HEK293T (cell line): ENCODE results near the gene WDR38.

Experiments used
- CTCF ChIA-PET: fragments of 350-600 bp; formaldehyde crosslinking; extraction: SDS; loops from one replicate; lab custom pipeline; 2021; ENCODE audit warnings: antibody characterized with exemption, inconsistent platforms; lab: Yijun Ruan, JAX
- POLR2A ChIA-PET: fragments of 350-600 bp; formaldehyde crosslinking; extraction: SDS; loops from one replicate; lab custom pipeline; 2020; ENCODE audit warnings: antibody characterized with exemption, inconsistent platforms; lab: Yijun Ruan, JAX
- DNase-seq: peaks from one replicate; pipeline ENCODE4 v3.0.0; 2012; ENCODE audit warnings: mixed read lengths; ENCODE audit errors: extremely low spot score
- ARNT ChIP-seq: fragments of 450-650 bp; IDR thresholded peaks from 2 replicates; pipeline ENCODE4 v1.6.1; 2017; ENCODE audit warnings: mild to moderate bottlenecking
- BHLHE40 ChIP-seq: fragments of 450-650 bp; IDR thresholded peaks from 2 replicates; pipeline ENCODE4 v1.6.1; 2016; ENCODE audit warnings: mild to moderate bottlenecking, moderate library complexity, borderline replicate concordance
- CTBP1 ChIP-seq: fragments of 450-650 bp; IDR thresholded peaks from 2 replicates; pipeline ENCODE4 v1.6.1; 2016; ENCODE audit warnings: borderline replicate concordance
- ELF4 ChIP-seq: fragments of 450-650 bp; IDR thresholded peaks from 2 replicates; pipeline ENCODE4 v1.6.1; 2017; ENCODE audit warnings: antibody characterized with exemption
- FOXA1 ChIP-seq: fragments of 450-650 bp; IDR thresholded peaks from 2 replicates; pipeline ENCODE4 v1.6.1; 2016; ENCODE audit warnings: mild to moderate bottlenecking
- FOXK2 ChIP-seq: fragments of 450-650 bp; IDR thresholded peaks from 2 replicates; pipeline ENCODE4 v1.6.1; 2016; ENCODE audit warnings: mild to moderate bottlenecking
- FOXM1 ChIP-seq: fragments of 450-650 bp; IDR thresholded peaks from 2 replicates; pipeline ENCODE4 v1.6.1; 2017; ENCODE audit warnings: mild to moderate bottlenecking, borderline replicate concordance
- HDGF ChIP-seq: fragments of 450-650 bp; IDR thresholded peaks from 2 replicates; pipeline ENCODE4 v1.6.1; 2017; ENCODE audit warnings: antibody characterized with exemption, borderline replicate concordance
- L3MBTL2 ChIP-seq: fragments of 450-650 bp; conservative IDR thresholded peaks from 2 replicates; pipeline ENCODE4 v1.6.1; 2016; ENCODE audit warnings: mild to moderate bottlenecking
- LEF1 ChIP-seq: fragments of 450-650 bp; IDR thresholded peaks from 2 replicates; pipeline ENCODE4 v1.6.1; 2017; ENCODE audit warnings: mild to moderate bottlenecking, borderline replicate concordance
- NFRKB ChIP-seq: fragments of 450-650 bp; IDR thresholded peaks from 2 replicates; pipeline ENCODE4 v1.6.1; 2016; ENCODE audit warnings: mild to moderate bottlenecking, moderate library complexity
- SP1 ChIP-seq: fragments of 450-650 bp; IDR thresholded peaks from 2 replicates; pipeline ENCODE4 v1.6.1; 2017
- SUZ12 ChIP-seq: fragments of 450-650 bp; IDR thresholded peaks from 2 replicates; pipeline ENCODE4 v1.6.1; 2016; ENCODE audit warnings: mild to moderate bottlenecking
- TARDBP ChIP-seq: fragments of 450-650 bp; IDR thresholded peaks from 2 replicates; pipeline ENCODE4 v1.6.1; 2016
- ZNF384 ChIP-seq: fragments of 450-650 bp; IDR thresholded peaks from 2 replicates; pipeline ENCODE4 v1.6.1; 2016
- TF ChIP-seq, protein P1 (sequence below): fragments of 450-650 bp; IDR thresholded peaks from 2 replicates; pipeline ENCODE4 v1.6.1; 2016

The WDR38 gene

GRCh38 chr9:124873664-124874063, 20.4 kb downstream of the WDR38 start:
- no peak for DNase-seq
- CTCF ChIA-PET = no interaction called here
- POLR2A ChIA-PET = no interaction called here
- TF ChIP-seq, protein P1, sequence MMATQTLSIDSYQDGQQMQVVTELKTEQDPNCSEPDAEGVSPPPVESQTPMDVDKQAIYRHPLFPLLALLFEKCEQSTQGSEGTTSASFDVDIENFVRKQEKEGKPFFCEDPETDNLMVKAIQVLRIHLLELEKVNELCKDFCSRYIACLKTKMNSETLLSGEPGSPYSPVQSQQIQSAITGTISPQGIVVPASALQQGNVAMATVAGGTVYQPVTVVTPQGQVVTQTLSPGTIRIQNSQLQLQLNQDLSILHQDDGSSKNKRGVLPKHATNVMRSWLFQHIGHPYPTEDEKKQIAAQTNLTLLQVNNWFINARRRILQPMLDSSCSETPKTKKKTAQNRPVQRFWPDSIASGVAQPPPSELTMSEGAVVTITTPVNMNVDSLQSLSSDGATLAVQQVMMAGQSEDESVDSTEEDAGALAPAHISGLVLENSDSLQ = no peak
- TF ChIP-seq ARNT (no peak), LEF1 (no peak), NFRKB (no peak)

GRCh38 chr9:124875501-124875900, 22.2 kb downstream of the WDR38 start:
- ChIA-PET CTCF (no interaction called here), POLR2A (no interaction called here)
- DNase-seq = no peak
- TF ChIP-seq FOXK2 (no peak), FOXM1 (no peak), CTBP1 (no peak), SP1 (no peak), SUZ12 (no peak), TARDBP (no peak), HDGF (no peak), FOXA1 (no peak), L3MBTL2 (no peak), BHLHE40 (no peak), NFRKB (no peak)

GRCh38 chr9:124877021-124877782, 23.9 kb downstream of the WDR38 start:
- ChIA-PET CTCF (no interaction called here), POLR2A (interaction anchor here (1.2 to 1.7 kb wide), 3 partner anchors 8 to 16 kb away, joined by 3 to 6 read pairs (median 4); partner anchors contain the start of gene ARPC5L)
- TF ChIP-seq FOXK2 (no peak), L3MBTL2 (no peak), TARDBP (no peak), LEF1 (no peak), FOXA1 (no peak), NFRKB (no peak), SUZ12 (no peak), FOXM1 (no peak), HDGF (no peak), ARNT (no peak), CTBP1 (no peak), BHLHE40 (no peak), ZNF384 (no peak), ELF4 (no peak), SP1 (no peak)
- TF ChIP-seq, protein P1 = no peak
- no peak for DNase-seq

GRCh38 chr9:124878021-124878420, 24.8 kb downstream of the WDR38 start:
- CTCF ChIA-PET = interaction anchor here (1.3 kb wide), 1 partner anchor 100 kb away, joined by 3 read pairs; no protein-coding TSS in a partner anchor
- TF ChIP-seq FOXK2 = no peak
- no peak for TF ChIP-seq ARNT
- no peak for TF ChIP-seq TARDBP
- TF ChIP-seq CTBP1 = no peak
- no peak for TF ChIP-seq BHLHE40
- TF ChIP-seq HDGF = no peak
- no peak for TF ChIP-seq FOXA1
- no peak for DNase-seq
- POLR2A ChIA-PET = interaction anchor here (1.3 to 1.7 kb wide), 2 partner anchors 9 to 16 kb away, joined by 4 to 6 read pairs; partner anchors contain the start of gene ARPC5L

GRCh38 chr9:124878518-124878917, 25.3 kb downstream of the WDR38 start:
- DNase-seq = no peak
- CTCF ChIA-PET = interaction anchor here (1.3 kb wide), 1 partner anchor 101 kb away, joined by 3 read pairs; no protein-coding TSS in a partner anchor
- TF ChIP-seq ELF4 (no peak), CTBP1 (no peak), SUZ12 (no peak), LEF1 (no peak), FOXA1 (no peak), FOXK2 (no peak), L3MBTL2 (no peak), TARDBP (no peak), ZNF384 (no peak), NFRKB (no peak), SP1 (no peak), BHLHE40 (no peak), ARNT (no peak), HDGF (no peak), FOXM1 (no peak)
- TF ChIP-seq, protein P1 = no peak
- POLR2A ChIA-PET = interaction anchor here (1.3 to 1.7 kb wide), 2 partner anchors 10 to 16 kb away, joined by 4 to 6 read pairs; partner anchors contain the start of gene ARPC5L

DNA sequence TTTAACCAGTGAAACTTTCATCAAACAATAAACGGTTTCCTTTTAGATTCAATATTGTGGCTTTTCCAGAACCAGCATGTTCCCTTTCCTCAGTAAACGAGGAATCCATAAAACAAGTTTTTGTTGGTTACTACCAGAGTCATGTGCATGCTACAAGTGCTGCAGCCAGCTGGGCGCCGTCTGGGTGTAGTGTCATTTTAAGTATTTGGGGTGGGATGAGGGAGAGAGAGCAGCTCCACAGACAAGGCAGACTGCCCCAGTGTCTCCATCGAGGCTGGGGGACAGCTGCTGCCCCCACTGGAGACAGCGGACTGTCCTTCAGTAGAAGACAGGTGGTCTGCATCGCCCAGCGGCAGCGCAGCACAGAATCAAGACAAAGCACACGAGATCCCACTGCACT, 26.0 kb downstream of the WDR38 start:
- ChIA-PET CTCF (no interaction called here), POLR2A (interaction anchor here (1.7 kb wide), 1 partner anchor 10 kb away, joined by 6 read pairs; no protein-coding TSS in a partner anchor)
- DNase-seq = no peak
- TF ChIP-seq L3MBTL2 = no peak
- no peak for TF ChIP-seq LEF1
- TF ChIP-seq FOXA1 = no peak
- no peak for TF ChIP-seq BHLHE40
- no peak for TF ChIP-seq ARNT
- no peak for TF ChIP-seq FOXK2
- TF ChIP-seq, protein P1 = no peak
- no peak for TF ChIP-seq TARDBP
- TF ChIP-seq SP1 = no peak
